Endodermal cell (in vitro differentiated cells): ENCODE results near the gene SLC6A20. TPM values are rescaled to one million over a fixed set of nuclear protein-coding genes. Genes with fewer than 3 reads are reported as not detected.

Experiments
- DNase-seq: peaks from one replicate; pipeline ENCODE4 v3.0.0-alpha.2; 2017
- H3K27ac ChIP-seq: 2 replicates; pipeline ENCODE4 v1.5.1; 2013; ENCODE audit warnings: mild to moderate bottlenecking, low read depth, low read length, moderate library complexity
- H3K27me3 ChIP-seq: 2 replicates; pipeline ENCODE4 v1.6.1; 2013; ENCODE audit warnings: mild to moderate bottlenecking, low read length, moderate library complexity; ENCODE audit not compliant: insufficient read depth, control insufficient read depth, poor library complexity, severe bottlenecking
- H3K36me3 ChIP-seq: 2 replicates; pipeline ENCODE4 v1.7.0; 2013; ENCODE audit warnings: mild to moderate bottlenecking, low read length, moderate library complexity; ENCODE audit not compliant: control insufficient read depth, insufficient read depth
- H3K4me1 ChIP-seq: one replicate; pipeline ENCODE4 v1.7.0; 2013; ENCODE audit warnings: low read length; ENCODE audit not compliant: control insufficient read depth, insufficient read depth
- H3K4me3 ChIP-seq: 2 replicates; pipeline ENCODE4 v1.5.1; 2013; ENCODE audit warnings: mild to moderate bottlenecking, low read length, moderate library complexity
- H3K9ac ChIP-seq: 2 replicates; pipeline ENCODE4 v1.6.1; 2013; ENCODE audit warnings: mild to moderate bottlenecking, low read length, moderate library complexity; ENCODE audit not compliant: poor library complexity, severe bottlenecking; ENCODE audit errors: extremely low read depth
- H3K9me3 ChIP-seq: 2 replicates; pipeline ENCODE4 v1.6.1; 2013; ENCODE audit warnings: mild to moderate bottlenecking, low read length, moderate library complexity; ENCODE audit not compliant: control insufficient read depth
- H3K27ac Mint-ChIP-seq: 2 replicates; pipeline ENCODE4 v1.8.0; 2020; ENCODE audit warnings: mixed read lengths
- H3K27me3 Mint-ChIP-seq: 2 replicates; pipeline ENCODE4 v1.8.0; 2021; ENCODE audit warnings: mild to moderate bottlenecking, mixed read lengths; ENCODE audit not compliant: insufficient read depth
- H3K36me3 Mint-ChIP-seq: 2 replicates; pipeline ENCODE4 v1.8.0; 2020; ENCODE audit warnings: low read depth, mixed read lengths
- H3K4me1 Mint-ChIP-seq: 2 replicates; pipeline ENCODE4 v1.8.0; 2020; ENCODE audit warnings: mixed read lengths
- H3K4me3 Mint-ChIP-seq: 2 replicates; pipeline ENCODE4 v1.8.0; 2020; ENCODE audit warnings: mild to moderate bottlenecking, moderate library complexity, mixed read lengths
- H3K9me3 Mint-ChIP-seq: 2 replicates; pipeline ENCODE4 v1.8.0; 2020; ENCODE audit warnings: mild to moderate bottlenecking, mixed read lengths
- CTCF ChIP-seq: fragments of 200-600 bp; sonication (generic); conservative IDR thresholded peaks from 2 replicates; pipeline ENCODE4 v1.5.0; 2021; ENCODE audit warnings: antibody characterized with exemption, mild to moderate bottlenecking
- WGBS, 2 experiments: methylation state at CpG; one replicate each; pipeline versions ENCODE4 v1.1.5 to v1.1.7; 2013; ENCODE audit warnings: missing lambda C conversion rate in 2 of 2, mixed read lengths in 1 of 2; ENCODE audit not compliant: insufficient coverage in 1 of 2, insufficient read length in 1 of 2; 5-methylcytosine and 5-hydroxymethylcytosine counted together
- total RNA-seq, 2 donors: library from RNA; stranded (reverse); fragmentation: NEBNext Ultra II Directional in 1 of 2; extraction: Animal tissue kit (Norgen Biotek cat#: 25700) in 1 of 2; gene quantifications; 2 replicates in 1 of 2; 3 replicates in 1 of 2; pipeline ENCODE4 v1.2.1, GENCODE V29; 2021

SLC6A20 gene
- total RNA-seq, 2 donors from 2014 or later, result 0.29 to 1.5 TPM

GRCh38 chr3:45742461-45743089 is 53.8 kb downstream of the SLC6A20 start:
- H3K36me3 ChIP-seq, result peaks cover 98% of the 10 kb centered on the region
- WGBS, 2 experiments, result 97 to 100% methylated on average over 2 to 4 of the region's 4 CpGs

GRCh38 chr3:45741742-45742460 is 54.4 kb downstream of the SLC6A20 start:
- H3K27ac ChIP-seq, result no peak overlapping the region
- no peak overlapping the region for H3K4me3 ChIP-seq
- Mint-ChIP-seq H3K9me3 (no peaks in the 10 kb centered on the region), H3K27ac (peak overlapping the region; percentile 65), H3K36me3 (peaks cover 81% of the 10 kb centered on the region), H3K4me1 (peaks cover 66% of the 10 kb centered on the region), H3K4me3 (no peak overlapping the region), H3K27me3 (no peaks in the 10 kb centered on the region)
- WGBS, 2 experiments, result 82 to 89% methylated on average over 3 to 6 of the region's 6 CpGs
- H3K9me3 ChIP-seq, result no peaks in the 10 kb centered on the region
- H3K4me1 ChIP-seq, result peaks cover 23% of the 10 kb centered on the region
- peaks cover 98% of the 10 kb centered on the region for H3K36me3 ChIP-seq
- no peak overlapping the region for H3K9ac ChIP-seq
- no peak for TF ChIP-seq CTCF
- H3K27me3 ChIP-seq, result no peaks in the 10 kb centered on the region
- DNase-seq, result no peak

More at GRCh38 chr3:45742461-45743089, 53.8 kb downstream of the SLC6A20 start:
- H3K27ac Mint-ChIP-seq, result no peak overlapping the region
- H3K4me1 Mint-ChIP-seq, result peaks cover 60% of the 10 kb centered on the region
- Histone ChIP-seq H3K27me3 (no peaks in the 10 kb centered on the region), H3K4me3 (no peak overlapping the region), H3K9me3 (no peaks in the 10 kb centered on the region), H3K4me1 (peaks cover 22% of the 10 kb centered on the region), H3K27ac (no peak overlapping the region), H3K9ac (no peak overlapping the region)
- H3K4me3 Mint-ChIP-seq, result no peak overlapping the region
- H3K36me3 Mint-ChIP-seq, result peaks cover 80% of the 10 kb centered on the region
- no peak for TF ChIP-seq CTCF
- no peaks in the 10 kb centered on the region for H3K9me3 Mint-ChIP-seq
- DNase-seq, result no peak
- H3K27me3 Mint-ChIP-seq, result no peaks in the 10 kb centered on the region

GRCh38 chr3:45741247-45741646 is 55.1 kb downstream of the SLC6A20 start:
- no peak overlapping the region for H3K9ac ChIP-seq
- peaks cover 87% of the 10 kb centered on the region for H3K36me3 Mint-ChIP-seq
- no peak overlapping the region for H3K27ac ChIP-seq
- H3K4me3 ChIP-seq, result no peak overlapping the region
- peaks cover 99% of the 10 kb centered on the region for H3K36me3 ChIP-seq
- DNase-seq, result no peak
- no peaks in the 10 kb centered on the region for H3K27me3 ChIP-seq
- no peaks in the 10 kb centered on the region for H3K9me3 ChIP-seq
- H3K9me3 Mint-ChIP-seq, result no peaks in the 10 kb centered on the region
- H3K4me1 Mint-ChIP-seq, result peaks cover 69% of the 10 kb centered on the region
- H3K27ac Mint-ChIP-seq, result peak overlapping the region; percentile 74
- no peaks in the 10 kb centered on the region for H3K27me3 Mint-ChIP-seq
- H3K4me3 Mint-ChIP-seq, result no peak overlapping the region
- no peak for TF ChIP-seq CTCF
- H3K4me1 ChIP-seq, result peaks cover 23% of the 10 kb centered on the region
